ENCODE results near the gene ANKRD11.

ANKRD11 gene

GRCh38 chr16:89368604-89369249 is 121.6 kb downstream of the ANKRD11 start:
- TF ChIP-seq CTCF (IDR thresholded peaks at IDR 0.05; ENCODE audit: control insufficient read depth, insufficient read depth, low read depth, low read length, missing control alignments), result no peak
- H3K4me3 ChIP-seq (ENCODE audit: control insufficient read depth, low read depth, low read length), result no peak overlapping the region
- DNase-seq (ENCODE audit: low read depth), result no peak

- no peak overlapping the region for H3K4me3 ChIP-seq (ENCODE audit: control insufficient read depth, low read depth, low read length)
- DNase-seq (ENCODE audit: low read depth), result no peak
- TF ChIP-seq CTCF (IDR thresholded peaks at IDR 0.05; ENCODE audit: control insufficient read depth, insufficient read depth, low read depth, low read length, missing control alignments), result no peak
These were observed 122.8 kb downstream of the ANKRD11 start for GRCh38 chr16:89367538-89367915.

- TF ChIP-seq CTCF (IDR thresholded peaks at IDR 0.05; ENCODE audit: control insufficient read depth, insufficient read depth, low read depth, low read length, missing control alignments), result no peak
- no peak for DNase-seq (ENCODE audit: low read depth)
- no peak overlapping the region for H3K4me3 ChIP-seq (ENCODE audit: control insufficient read depth, low read depth, low read length)
These were observed 123.5 kb downstream of the ANKRD11 start for GRCh38 chr16:89366561-89367537.

GRCh38 chr16:89365996-89366395 is 124.4 kb downstream of the ANKRD11 start:
- no peak overlapping the region for H3K4me3 ChIP-seq (ENCODE audit: control insufficient read depth, low read depth, low read length)
- no peak for TF ChIP-seq CTCF (IDR thresholded peaks at IDR 0.05; ENCODE audit: control insufficient read depth, insufficient read depth, low read depth, low read length, missing control alignments)
- no peak for DNase-seq (ENCODE audit: low read depth)

- peak; percentile 28 for DNase-seq (ENCODE audit: low read depth)
- TF ChIP-seq CTCF (IDR thresholded peaks at IDR 0.05; ENCODE audit: control insufficient read depth, insufficient read depth, low read depth, low read length, missing control alignments), result no peak
- H3K4me3 ChIP-seq (ENCODE audit: control insufficient read depth, low read depth, low read length), result no peak overlapping the region
These were observed 125.3 kb downstream of the ANKRD11 start for GRCh38 chr16:89365044-89365467.

GRCh38 chr16:89364606-89365005 is 125.8 kb downstream of the ANKRD11 start:
- TF ChIP-seq CTCF (IDR thresholded peaks at IDR 0.05; ENCODE audit: control insufficient read depth, insufficient read depth, low read depth, low read length, missing control alignments), result no peak
- no peak overlapping the region for H3K4me3 ChIP-seq (ENCODE audit: control insufficient read depth, low read depth, low read length)
- no peak for DNase-seq (ENCODE audit: low read depth)

Data from AG09309 (cell line).